ENCODE data around the gene OR1J1. TPM values are rescaled to one million over a fixed set of nuclear protein-coding genes. Genes with fewer than 3 reads are reported as not detected.
A peak's percentile ranks its signal among the peaks of the same experiment; 100 is the strongest.

OR1J1 gene
- total RNA-seq, 2 donors from 2014 or later = not detected

DNA sequence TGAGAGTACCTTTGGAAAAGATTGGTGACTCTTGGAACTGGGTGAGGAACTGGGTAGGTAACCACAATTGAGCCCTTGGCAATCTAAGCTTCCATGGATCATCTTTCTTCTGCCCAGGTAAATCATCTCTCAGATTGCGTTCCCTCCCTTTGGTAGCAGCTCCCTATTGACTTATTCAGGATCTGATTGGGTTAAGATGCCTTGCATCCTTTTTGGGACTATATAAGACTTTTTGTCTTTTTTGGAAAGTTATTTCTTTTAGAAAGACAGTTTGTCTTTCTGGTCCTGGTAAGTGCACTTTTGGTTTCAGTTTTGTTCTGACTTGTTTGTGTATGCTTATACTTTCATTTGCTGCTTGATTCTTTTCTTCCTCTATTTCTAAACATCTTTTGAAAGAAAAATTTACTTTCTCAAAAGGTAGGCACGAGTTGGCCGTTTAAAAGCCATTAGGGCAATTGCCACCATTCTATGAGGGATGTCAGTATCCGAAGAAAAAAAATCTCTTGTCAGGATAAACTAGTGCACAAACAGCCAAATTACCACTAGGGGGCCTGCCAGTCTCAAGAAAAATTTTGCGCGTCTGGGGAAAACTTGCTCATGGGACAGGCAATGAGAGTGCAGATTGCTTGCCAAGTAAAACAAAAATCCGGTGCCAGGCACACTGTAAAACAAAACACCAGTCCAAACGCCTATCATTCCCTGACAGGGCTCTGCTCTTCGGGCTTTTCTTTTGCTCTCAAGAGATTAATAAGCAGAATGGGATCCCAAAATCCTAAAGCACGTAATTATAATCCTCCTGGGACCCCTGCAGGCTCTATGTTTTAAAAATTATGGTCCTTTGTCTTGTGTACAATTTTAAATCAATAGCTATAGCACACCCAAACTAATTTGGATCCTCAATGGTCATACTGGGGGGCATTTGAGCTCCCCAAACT, 12.8 kb downstream of the OR1J1 start:
- ATAC-seq (replicated peaks) = peak; percentile 81
- Mint-ChIP-seq H3K4me3 (peak overlapping the region; percentile 80), H3K4me1 (peaks cover 6% of the 10 kb centered on the region), H3K27ac (peak overlapping the region; percentile 75), H3K9me3 (no peaks in the 10 kb centered on the region), H3K27me3 (peaks cover 21% of the 10 kb centered on the region), H3K36me3 (ENCODE audit: low read depth) (no peaks in the 10 kb centered on the region)

DNA sequence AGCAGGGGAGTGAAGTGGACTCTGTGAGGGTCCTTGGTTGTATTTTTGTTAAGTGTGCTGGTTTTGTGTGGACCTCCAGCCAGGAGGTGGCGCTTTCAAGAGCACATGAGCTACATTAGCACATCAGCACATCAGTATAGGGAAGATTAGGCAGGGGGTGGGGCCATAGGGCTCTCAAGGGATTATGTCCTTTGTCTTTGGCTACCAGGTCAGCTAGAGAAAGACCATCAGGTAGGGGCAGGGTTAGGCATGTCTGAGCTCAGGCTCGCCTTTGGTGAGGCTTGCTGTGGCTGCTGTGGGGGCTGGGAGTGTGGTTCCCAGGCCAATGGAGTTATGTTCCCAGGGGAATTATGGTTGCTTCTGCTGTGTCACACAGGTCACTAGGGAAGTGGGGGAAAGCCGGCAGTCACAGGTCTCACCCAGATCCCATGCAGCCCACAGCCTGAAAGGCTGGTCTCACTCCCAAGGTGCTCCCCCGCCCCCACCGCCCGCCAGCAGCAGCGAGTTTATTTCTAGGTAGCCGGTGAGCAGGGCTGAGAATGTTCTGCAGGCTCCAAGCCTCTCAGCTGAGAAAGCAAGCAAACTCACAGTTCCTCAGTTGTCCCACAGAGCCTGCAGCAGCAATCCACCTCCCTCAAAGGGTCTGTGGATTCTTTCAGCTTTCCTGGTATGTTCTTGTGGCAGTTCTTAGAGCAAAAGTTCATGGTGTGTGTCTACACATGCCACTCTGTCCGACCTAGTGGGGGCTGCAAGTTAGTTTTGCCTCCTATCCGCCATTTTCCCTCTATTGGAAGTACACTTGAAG, 13.7 kb downstream of the OR1J1 start:
- peak overlapping the region; percentile 80 for H3K4me3 Mint-ChIP-seq
- peak; percentile 37 for ATAC-seq (replicated peaks)
- peaks cover 16% of the 10 kb centered on the region for H3K27me3 Mint-ChIP-seq
- peaks cover 6% of the 10 kb centered on the region for H3K4me1 Mint-ChIP-seq
- H3K9me3 Mint-ChIP-seq = no peaks in the 10 kb centered on the region
- H3K27ac Mint-ChIP-seq = peak overlapping the region; percentile 75
- H3K36me3 Mint-ChIP-seq (ENCODE audit: low read depth) = no peaks in the 10 kb centered on the region

DNA sequence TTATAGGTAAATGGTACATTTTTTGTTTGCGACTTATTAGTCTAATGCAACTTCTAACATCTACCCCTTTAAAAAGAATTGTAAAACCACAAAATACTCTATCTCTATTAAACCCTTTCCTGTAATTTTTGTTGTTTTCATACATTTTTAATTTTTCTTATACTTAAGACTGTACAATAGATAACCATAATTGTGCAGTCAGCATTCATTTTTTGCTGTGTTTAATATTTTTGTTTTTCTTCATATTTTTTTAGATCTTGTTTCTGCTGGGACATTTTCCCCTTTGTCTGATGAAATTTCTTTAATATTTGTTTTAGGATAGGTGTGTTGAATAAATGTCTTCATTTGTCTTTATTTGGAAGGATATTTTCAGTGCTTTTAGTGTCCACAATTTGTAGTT, 19.9 kb downstream of the OR1J1 start:
- ATAC-seq (replicated peaks) = no peak
- Mint-ChIP-seq H3K9me3 (no peaks in the 10 kb centered on the region), H3K4me3 (no peak overlapping the region), H3K4me1 (no peaks in the 10 kb centered on the region), H3K36me3 (ENCODE audit: low read depth) (no peaks in the 10 kb centered on the region), H3K27me3 (peaks cover 18% of the 10 kb centered on the region), H3K27ac (no peak overlapping the region)

- Mint-ChIP-seq H3K27ac (no peak overlapping the region), H3K36me3 (ENCODE audit: low read depth) (no peaks in the 10 kb centered on the region), H3K9me3 (no peaks in the 10 kb centered on the region), H3K27me3 (peaks cover 8% of the 10 kb centered on the region), H3K4me1 (no peaks in the 10 kb centered on the region), H3K4me3 (no peak overlapping the region)
- ATAC-seq (replicated peaks) = no peak
Measured at GRCh38 chr9:122456123-122456522, 21.6 kb downstream of the OR1J1 start.

DNA sequence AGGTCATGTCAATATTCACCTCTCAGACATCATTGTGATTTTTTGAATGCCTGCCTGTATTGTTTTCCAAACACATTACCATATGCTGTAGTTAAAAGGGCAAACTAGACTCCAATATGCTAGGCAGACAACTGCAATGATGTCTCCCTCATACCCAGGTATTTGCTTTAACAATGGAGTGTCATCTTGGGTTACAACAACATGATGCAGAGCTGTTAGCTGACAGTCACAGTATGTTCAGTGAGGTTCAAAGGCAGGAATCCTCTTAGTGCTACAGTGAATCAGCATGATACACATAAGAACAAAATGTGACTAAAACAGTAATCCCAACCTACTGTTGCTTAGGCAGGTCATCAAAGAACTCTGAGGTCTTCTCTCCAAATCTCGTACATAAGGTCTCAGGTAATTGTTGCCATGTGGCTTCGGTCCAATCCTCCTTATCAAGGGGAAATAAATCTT, 24.0 kb downstream of the OR1J1 start:
- no peak for ATAC-seq (replicated peaks)
- H3K36me3 Mint-ChIP-seq (ENCODE audit: low read depth) = no peaks in the 10 kb centered on the region
- H3K9me3 Mint-ChIP-seq = no peaks in the 10 kb centered on the region
- no peaks in the 10 kb centered on the region for H3K4me1 Mint-ChIP-seq
- no peak overlapping the region for H3K27ac Mint-ChIP-seq
- H3K27me3 Mint-ChIP-seq = peaks cover 4% of the 10 kb centered on the region
- H3K4me3 Mint-ChIP-seq = no peak overlapping the region

GRCh38 chr9:122446819-122447484, 30.8 kb downstream of the OR1J1 start:
- no peaks in the 10 kb centered on the region for H3K4me1 Mint-ChIP-seq
- peaks cover 10% of the 10 kb centered on the region for H3K27me3 Mint-ChIP-seq
- H3K4me3 Mint-ChIP-seq = no peak overlapping the region
- no peak overlapping the region for H3K27ac Mint-ChIP-seq
- H3K9me3 Mint-ChIP-seq = no peaks in the 10 kb centered on the region
- no peaks in the 10 kb centered on the region for H3K36me3 Mint-ChIP-seq (ENCODE audit: low read depth)
- ATAC-seq (replicated peaks) = no peak

GRCh38 chr9:122445155-122445749, 32.5 kb downstream of the OR1J1 start:
- peaks cover 10% of the 10 kb centered on the region for H3K27me3 Mint-ChIP-seq
- H3K27ac Mint-ChIP-seq = no peak overlapping the region
- no peak for ATAC-seq (replicated peaks)
- H3K4me3 Mint-ChIP-seq = no peak overlapping the region
- H3K4me1 Mint-ChIP-seq = no peaks in the 10 kb centered on the region
- H3K9me3 Mint-ChIP-seq = no peaks in the 10 kb centered on the region
- no peaks in the 10 kb centered on the region for H3K36me3 Mint-ChIP-seq (ENCODE audit: low read depth)

- Mint-ChIP-seq H3K9me3 (no peaks in the 10 kb centered on the region), H3K27me3 (peaks cover 10% of the 10 kb centered on the region), H3K36me3 (ENCODE audit: low read depth) (no peaks in the 10 kb centered on the region), H3K4me1 (no peaks in the 10 kb centered on the region), H3K4me3 (no peak overlapping the region), H3K27ac (no peak overlapping the region)
- ATAC-seq (replicated peaks) = no peak
Measured at GRCh38 chr9:122444041-122444733, 33.5 kb downstream of the OR1J1 start.

DNA sequence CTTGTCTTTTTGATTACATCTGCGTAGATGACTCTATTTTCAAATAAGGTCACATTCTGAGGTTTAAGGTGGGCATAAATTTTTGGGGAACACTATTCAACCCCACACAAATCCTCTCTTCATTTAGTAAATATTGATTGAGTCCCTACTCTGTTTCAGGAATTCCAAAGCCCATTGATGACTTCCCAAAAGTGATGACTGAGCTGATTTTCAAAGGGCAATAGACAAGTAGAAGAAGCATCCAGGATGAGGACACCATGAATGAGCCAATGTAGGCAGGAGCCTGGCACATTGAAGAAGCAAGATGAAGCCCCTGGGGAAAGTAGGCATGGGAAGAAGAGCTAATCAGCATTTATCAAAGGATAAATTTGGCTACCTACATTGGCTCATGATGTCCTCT, 35.2 kb downstream of the OR1J1 start:
- Mint-ChIP-seq H3K9me3 (no peaks in the 10 kb centered on the region), H3K4me3 (no peak overlapping the region), H3K27me3 (peaks cover 10% of the 10 kb centered on the region), H3K27ac (no peak overlapping the region), H3K4me1 (no peaks in the 10 kb centered on the region), H3K36me3 (ENCODE audit: low read depth) (no peaks in the 10 kb centered on the region)
- no peak for ATAC-seq (replicated peaks)

Other genes with a start within 250 kb of the OR1J1 start
- gene LHX6, start 249.0 kb downstream of the OR1J1 start, total RNA-seq = not detected
- 10 to 100 TPM; 25.7 to 36.1 TPM for gene RBM18, start 213.1 kb downstream of the OR1J1 start, total RNA-seq
- 10 to 100 TPM; 42.7 to 51.3 TPM for gene MRRF, start 213.0 kb downstream of the OR1J1 start, total RNA-seq
- gene PTGS1, start 106.9 kb downstream of the OR1J1 start, total RNA-seq = under 1 TPM; 0.13 to 0.37 TPM
- not detected for gene OR1J2, start 32.9 kb upstream of the OR1J1 start, total RNA-seq
- gene OR1J4, start 41.2 kb upstream of the OR1J1 start, total RNA-seq = not detected
- not detected for gene OR1N1, start 49.4 kb upstream of the OR1J1 start, total RNA-seq
- gene OR1N2, start 75.2 kb upstream of the OR1J1 start, total RNA-seq = under 1 TPM in 1 of 2 donors, not detected in 1; 0.37 TPM
- gene OR1L8, start 105.5 kb upstream of the OR1J1 start, total RNA-seq = not detected
- under 1 TPM in 1 of 2 donors, not detected in 1; 0.45 TPM for gene OR1Q1, start 136.8 kb upstream of the OR1J1 start, total RNA-seq
- gene OR1B1, start 179.7 kb upstream of the OR1J1 start, total RNA-seq = under 1 TPM; 0.26 TPM
- not detected for gene OR1L1, start 183.8 kb upstream of the OR1J1 start, total RNA-seq
- gene OR1L3, start 197.2 kb upstream of the OR1J1 start, total RNA-seq = not detected
- gene OR1L4, start 246.1 kb upstream of the OR1J1 start, total RNA-seq = not detected